ENCODE data around the gene FAM107B.

FAM107B gene

DNA sequence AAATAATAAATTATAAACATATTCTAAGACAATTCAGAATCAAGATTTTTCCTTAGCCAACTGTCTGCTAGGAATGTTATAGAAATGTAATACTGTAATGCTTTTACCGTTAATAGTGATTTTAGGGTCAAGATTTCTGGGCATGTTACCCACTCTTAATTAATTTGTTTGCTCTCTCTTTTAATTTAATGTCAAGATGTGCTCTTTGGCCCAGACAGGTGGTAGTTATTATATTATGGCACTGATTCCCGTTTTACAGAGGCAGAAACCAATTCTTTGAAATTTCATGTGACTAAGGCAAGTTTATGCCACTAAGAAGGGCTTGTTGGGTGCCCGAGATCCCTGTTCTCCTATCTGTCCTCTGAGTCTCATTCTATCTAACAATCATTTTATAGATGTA lies 959 bp upstream of the FAM107B start:
- no peak overlapping the region for H3K9ac ChIP-seq (ENCODE audit: low read length)
- no peaks in the 10 kb centered on the region for H3K36me3 ChIP-seq (ENCODE audit: control insufficient read depth, insufficient read depth, low read length)
- no peak overlapping the region for H3K27ac ChIP-seq (ENCODE audit: low read depth, low read length)
- H3K27me3 ChIP-seq (ENCODE audit: control insufficient read depth, insufficient read depth, low read length): no peaks in the 10 kb centered on the region
- no peaks in the 10 kb centered on the region for H3K4me1 ChIP-seq (ENCODE audit: control insufficient read depth, insufficient read depth, low read length)
- H3K9me3 ChIP-seq (ENCODE audit: control insufficient read depth, insufficient read depth, low read depth, low read length): no peaks in the 10 kb centered on the region
- H3K4me3 ChIP-seq (ENCODE audit: low read depth, low read length): no peak overlapping the region

DNA sequence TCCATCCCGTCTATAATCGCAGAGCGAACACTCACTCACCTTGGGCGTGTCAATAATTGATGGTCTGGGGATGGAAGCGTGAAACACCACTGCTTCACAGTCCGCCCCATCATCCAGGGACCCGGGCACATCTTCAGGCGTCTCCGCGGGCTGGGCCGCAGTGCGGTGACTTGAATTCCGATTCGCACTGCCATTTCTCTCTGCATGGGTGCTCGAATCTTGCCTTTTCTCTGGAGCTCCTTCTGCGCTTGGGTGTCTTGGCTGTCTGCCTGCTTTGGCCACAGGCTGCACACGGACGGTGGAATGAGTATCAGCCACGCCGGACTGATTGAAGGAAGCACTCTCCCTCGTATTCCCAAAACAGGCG lies 500 bp downstream of the FAM107B start:
- Histone ChIP-seq H3K4me3 (ENCODE audit: low read depth, low read length) (no peak overlapping the region), H3K27me3 (ENCODE audit: control insufficient read depth, insufficient read depth, low read length) (no peaks in the 10 kb centered on the region), H3K9ac (ENCODE audit: low read length) (no peak overlapping the region), H3K27ac (ENCODE audit: low read depth, low read length) (no peak overlapping the region), H3K36me3 (ENCODE audit: control insufficient read depth, insufficient read depth, low read length) (no peaks in the 10 kb centered on the region), H3K9me3 (ENCODE audit: control insufficient read depth, insufficient read depth, low read depth, low read length) (no peaks in the 10 kb centered on the region), H3K4me1 (ENCODE audit: control insufficient read depth, insufficient read depth, low read length) (no peaks in the 10 kb centered on the region)

DNA sequence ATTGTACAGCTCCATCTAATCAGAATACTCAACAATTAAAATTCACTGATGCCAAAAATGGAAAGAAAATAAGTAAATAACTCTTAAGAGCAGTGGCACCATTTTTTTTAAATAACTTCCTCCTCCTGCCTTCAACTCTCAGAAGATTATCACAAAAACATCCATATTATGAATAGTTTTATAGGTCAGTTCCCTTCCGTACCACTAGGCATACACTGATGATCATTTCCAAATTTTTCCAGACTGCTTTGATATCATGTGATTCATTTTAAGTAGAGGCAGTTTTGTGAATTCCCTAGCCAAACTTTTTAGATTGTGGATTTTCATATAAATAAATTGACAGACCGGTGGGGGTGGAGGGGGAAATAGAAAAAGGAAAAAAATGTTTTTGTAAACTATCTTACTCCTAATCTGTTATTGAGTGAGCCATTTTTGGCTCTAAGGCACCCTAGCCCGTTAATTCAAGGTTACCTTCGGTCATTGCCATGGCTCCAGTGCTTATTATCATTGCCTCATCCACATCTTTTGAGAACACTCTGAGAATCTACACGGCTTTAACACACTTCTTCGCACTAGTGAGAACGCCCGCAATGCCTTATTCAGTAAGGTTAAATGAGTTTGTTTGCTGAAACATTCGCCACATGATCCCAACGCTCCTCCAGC lies 1.0 kb downstream of the FAM107B start:
- Histone ChIP-seq H3K9me3 (ENCODE audit: control insufficient read depth, insufficient read depth, low read depth, low read length) (no peaks in the 10 kb centered on the region), H3K4me3 (ENCODE audit: low read depth, low read length) (no peak overlapping the region), H3K27me3 (ENCODE audit: control insufficient read depth, insufficient read depth, low read length) (no peaks in the 10 kb centered on the region), H3K27ac (ENCODE audit: low read depth, low read length) (no peak overlapping the region), H3K4me1 (ENCODE audit: control insufficient read depth, insufficient read depth, low read length) (no peaks in the 10 kb centered on the region), H3K9ac (ENCODE audit: low read length) (no peak overlapping the region), H3K36me3 (ENCODE audit: control insufficient read depth, insufficient read depth, low read length) (no peaks in the 10 kb centered on the region)

GRCh38 chr10:14772399-14772798 lies 2.3 kb downstream of the FAM107B start:
- no peaks in the 10 kb centered on the region for H3K36me3 ChIP-seq (ENCODE audit: control insufficient read depth, insufficient read depth, low read length)
- no peaks in the 10 kb centered on the region for H3K4me1 ChIP-seq (ENCODE audit: control insufficient read depth, insufficient read depth, low read length)
- H3K27ac ChIP-seq (ENCODE audit: low read depth, low read length): no peak overlapping the region
- no peak overlapping the region for H3K4me3 ChIP-seq (ENCODE audit: low read depth, low read length)
- no peaks in the 10 kb centered on the region for H3K27me3 ChIP-seq (ENCODE audit: control insufficient read depth, insufficient read depth, low read length)
- H3K9me3 ChIP-seq (ENCODE audit: control insufficient read depth, insufficient read depth, low read depth, low read length): no peaks in the 10 kb centered on the region
- H3K9ac ChIP-seq (ENCODE audit: low read length): no peak overlapping the region

DNA sequence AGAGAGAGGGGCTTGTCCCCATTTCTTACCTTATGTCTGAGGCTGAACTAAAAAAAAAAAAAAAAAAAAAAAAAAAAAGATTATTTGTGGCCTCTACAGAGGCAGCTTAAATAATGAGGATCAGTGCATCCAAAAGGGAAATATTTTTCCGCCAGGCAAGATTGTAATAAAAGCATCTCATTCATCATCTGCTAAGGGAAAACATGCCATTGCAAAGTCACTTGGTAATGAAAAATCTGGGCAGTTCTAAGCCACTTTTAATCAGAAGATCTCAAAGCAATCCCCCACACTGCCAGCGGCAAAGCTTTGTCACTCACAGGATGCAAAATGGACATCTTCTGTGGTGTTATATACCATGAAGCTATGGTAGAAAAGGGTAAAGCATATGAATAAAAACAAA lies 3.8 kb downstream of the FAM107B start:
- Histone ChIP-seq H3K4me3 (ENCODE audit: low read depth, low read length) (no peak overlapping the region), H3K9me3 (ENCODE audit: control insufficient read depth, insufficient read depth, low read depth, low read length) (no peaks in the 10 kb centered on the region), H3K27me3 (ENCODE audit: control insufficient read depth, insufficient read depth, low read length) (no peaks in the 10 kb centered on the region), H3K4me1 (ENCODE audit: control insufficient read depth, insufficient read depth, low read length) (no peaks in the 10 kb centered on the region), H3K36me3 (ENCODE audit: control insufficient read depth, insufficient read depth, low read length) (no peaks in the 10 kb centered on the region), H3K27ac (ENCODE audit: low read depth, low read length) (no peak overlapping the region), H3K9ac (ENCODE audit: low read length) (no peak overlapping the region)

- no peaks in the 10 kb centered on the region for H3K4me1 ChIP-seq (ENCODE audit: control insufficient read depth, insufficient read depth, low read length)
- no peak overlapping the region for H3K4me3 ChIP-seq (ENCODE audit: low read depth, low read length)
- H3K27me3 ChIP-seq (ENCODE audit: control insufficient read depth, insufficient read depth, low read length): no peaks in the 10 kb centered on the region
- no peaks in the 10 kb centered on the region for H3K9me3 ChIP-seq (ENCODE audit: control insufficient read depth, insufficient read depth, low read depth, low read length)
- no peaks in the 10 kb centered on the region for H3K36me3 ChIP-seq (ENCODE audit: control insufficient read depth, insufficient read depth, low read length)
- no peak overlapping the region for H3K27ac ChIP-seq (ENCODE audit: low read depth, low read length)
- H3K9ac ChIP-seq (ENCODE audit: low read length): no peak overlapping the region
These were observed 13.3 kb downstream of the FAM107B start for GRCh38 chr10:14761372-14761771.

GRCh38 chr10:14758994-14759664 lies 15.6 kb downstream of the FAM107B start:
- Histone ChIP-seq H3K27ac (ENCODE audit: low read depth, low read length) (no peak overlapping the region), H3K9ac (ENCODE audit: low read length) (no peak overlapping the region), H3K9me3 (ENCODE audit: control insufficient read depth, insufficient read depth, low read depth, low read length) (no peaks in the 10 kb centered on the region), H3K27me3 (ENCODE audit: control insufficient read depth, insufficient read depth, low read length) (no peaks in the 10 kb centered on the region; the same call in 1 of the 2 replicates), H3K4me1 (ENCODE audit: control insufficient read depth, insufficient read depth, low read length) (no peaks in the 10 kb centered on the region), H3K4me3 (ENCODE audit: low read depth, low read length) (no peak overlapping the region), H3K36me3 (ENCODE audit: control insufficient read depth, insufficient read depth, low read length) (no peaks in the 10 kb centered on the region)

- H3K4me3 ChIP-seq (ENCODE audit: low read depth, low read length): no peak overlapping the region
- H3K36me3 ChIP-seq (ENCODE audit: control insufficient read depth, insufficient read depth, low read length): no peaks in the 10 kb centered on the region
- H3K9me3 ChIP-seq (ENCODE audit: control insufficient read depth, insufficient read depth, low read depth, low read length): no peaks in the 10 kb centered on the region
- H3K27me3 ChIP-seq (ENCODE audit: control insufficient read depth, insufficient read depth, low read length): no peaks in the 10 kb centered on the region; the same call in 1 of the 2 replicates
- no peaks in the 10 kb centered on the region for H3K4me1 ChIP-seq (ENCODE audit: control insufficient read depth, insufficient read depth, low read length)
- H3K9ac ChIP-seq (ENCODE audit: low read length): no peak overlapping the region
- H3K27ac ChIP-seq (ENCODE audit: low read depth, low read length): no peak overlapping the region
These were observed 16.2 kb downstream of the FAM107B start for GRCh38 chr10:14758451-14758850.

- Histone ChIP-seq H3K27me3 (ENCODE audit: control insufficient read depth, insufficient read depth, low read length) (no peaks in the 10 kb centered on the region; the same call in 1 of the 2 replicates), H3K4me1 (ENCODE audit: control insufficient read depth, insufficient read depth, low read length) (no peaks in the 10 kb centered on the region), H3K36me3 (ENCODE audit: control insufficient read depth, insufficient read depth, low read length) (no peaks in the 10 kb centered on the region), H3K4me3 (ENCODE audit: low read depth, low read length) (no peak overlapping the region), H3K9me3 (ENCODE audit: control insufficient read depth, insufficient read depth, low read depth, low read length) (no peaks in the 10 kb centered on the region), H3K9ac (ENCODE audit: low read length) (no peak overlapping the region), H3K27ac (ENCODE audit: low read depth, low read length) (no peak overlapping the region)
These were observed 16.7 kb downstream of the FAM107B start for GRCh38 chr10:14757986-14758385.

- no peaks in the 10 kb centered on the region; the same call in 1 of the 2 replicates for H3K27me3 ChIP-seq (ENCODE audit: control insufficient read depth, insufficient read depth, low read length)
- H3K4me3 ChIP-seq (ENCODE audit: low read depth, low read length): no peak overlapping the region
- H3K4me1 ChIP-seq (ENCODE audit: control insufficient read depth, insufficient read depth, low read length): no peaks in the 10 kb centered on the region
- H3K27ac ChIP-seq (ENCODE audit: low read depth, low read length): no peak overlapping the region
- H3K36me3 ChIP-seq (ENCODE audit: control insufficient read depth, insufficient read depth, low read length): no peaks in the 10 kb centered on the region
- no peak overlapping the region for H3K9ac ChIP-seq (ENCODE audit: low read length)
- H3K9me3 ChIP-seq (ENCODE audit: control insufficient read depth, insufficient read depth, low read depth, low read length): no peaks in the 10 kb centered on the region
These were observed 17.3 kb downstream of the FAM107B start for GRCh38 chr10:14757394-14757793.

DNA sequence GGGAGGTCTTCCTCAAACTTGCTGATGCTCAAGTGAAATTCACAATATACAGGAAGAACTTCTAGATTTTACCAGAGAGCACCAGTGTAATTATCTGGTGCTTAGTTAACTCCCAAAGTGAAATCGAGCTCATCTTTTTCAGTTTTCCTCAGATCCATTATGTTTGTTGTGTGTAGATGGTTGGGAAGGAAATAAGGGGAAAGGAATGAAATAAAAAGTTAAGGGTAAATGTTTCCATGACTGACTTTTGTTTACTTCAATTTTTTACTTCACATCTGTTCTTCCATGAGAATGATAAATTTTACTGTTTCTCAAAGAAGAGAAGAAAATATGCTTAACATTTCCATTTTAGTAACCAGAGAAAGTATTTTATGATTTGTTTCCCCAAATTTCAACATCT lies 21.3 kb downstream of the FAM107B start:
- no peak overlapping the region for H3K27ac ChIP-seq (ENCODE audit: low read depth, low read length)
- no peaks in the 10 kb centered on the region; the same call in 1 of the 2 replicates for H3K27me3 ChIP-seq (ENCODE audit: control insufficient read depth, insufficient read depth, low read length)
- H3K4me3 ChIP-seq (ENCODE audit: low read depth, low read length): no peak overlapping the region
- peaks cover 15% of the 10 kb centered on the region; the same call in 1 of the 2 replicates for H3K4me1 ChIP-seq (ENCODE audit: control insufficient read depth, insufficient read depth, low read length)
- no peaks in the 10 kb centered on the region for H3K36me3 ChIP-seq (ENCODE audit: control insufficient read depth, insufficient read depth, low read length)
- no peaks in the 10 kb centered on the region for H3K9me3 ChIP-seq (ENCODE audit: control insufficient read depth, insufficient read depth, low read depth, low read length)
- H3K9ac ChIP-seq (ENCODE audit: low read length): no peak overlapping the region
